Activated naive CD8-positive, alpha-beta T cell treated with anti-CD3 and anti-CD28 coated beads for 36 hours (primary cell): Measurements from ENCODE around the gene CD52. TPM values are rescaled to one million over a fixed set of nuclear protein-coding genes. Genes with fewer than 3 reads are reported as not detected.
A peak's percentile ranks its signal among the peaks of the same experiment; 100 is the strongest.

Source experiments
- DNase-seq: peaks from one replicate; pipeline ENCODE4 v3.0.0; 2021
- H3K27ac Mint-ChIP-seq: one replicate; pipeline ENCODE4 v1.8.0; 2022; ENCODE audit warnings: mild to moderate bottlenecking, moderate library complexity, mixed read lengths
- H3K27me3 Mint-ChIP-seq: one replicate; pipeline ENCODE4 v1.8.0; 2022; ENCODE audit warnings: mild to moderate bottlenecking, mixed read lengths
- H3K36me3 Mint-ChIP-seq: one replicate; pipeline ENCODE4 v1.8.0; 2021; ENCODE audit warnings: mild to moderate bottlenecking, mixed read lengths
- H3K4me1 Mint-ChIP-seq: one replicate; pipeline ENCODE4 v1.8.0; 2021; ENCODE audit warnings: mixed read lengths
- H3K4me3 Mint-ChIP-seq: one replicate; pipeline ENCODE4 v1.8.0; 2022; ENCODE audit warnings: mild to moderate bottlenecking, moderate library complexity, mixed read lengths
- H3K9me3 Mint-ChIP-seq: one replicate; pipeline ENCODE4 v1.8.0; 2022; ENCODE audit warnings: mixed read lengths
- total RNA-seq, 2 experiments: library from RNA; stranded (reverse); gene quantifications; one replicate each; pipeline ENCODE4 v1.2.3, GENCODE V29; 2021

Gene CD52
- total RNA-seq, 2 experiments from 2014 or later = 263 to 278 TPM

GRCh38 chr1:26349877-26350244 lies 32.1 kb downstream of the CD52 start:
- Mint-ChIP-seq H3K27me3 (no peaks in the 10 kb centered on the region), H3K27ac (no peak overlapping the region), H3K9me3 (no peaks in the 10 kb centered on the region), H3K4me1 (no peaks in the 10 kb centered on the region), H3K4me3 (no peak overlapping the region), H3K36me3 (no peaks in the 10 kb centered on the region)
- DNase-seq = no peak

DNA sequence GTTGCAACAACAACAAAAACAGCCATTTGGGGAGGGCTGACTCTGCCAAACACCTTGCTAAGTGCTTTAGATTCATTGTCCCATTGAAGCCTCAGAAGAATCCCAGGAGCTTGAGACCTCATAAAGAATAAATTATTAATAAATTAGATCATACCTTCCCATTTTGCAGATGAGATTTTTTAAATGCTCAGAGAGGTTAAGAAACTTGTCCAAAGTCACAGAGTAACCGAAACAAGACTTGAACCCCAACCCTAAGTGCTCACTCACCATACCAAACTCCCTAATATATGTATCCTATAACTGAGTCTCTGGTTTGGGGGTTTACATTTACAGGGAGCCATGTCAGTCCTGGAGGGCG lies 32.6 kb downstream of the CD52 start:
- Mint-ChIP-seq H3K9me3 (no peaks in the 10 kb centered on the region), H3K4me1 (no peaks in the 10 kb centered on the region), H3K4me3 (no peak overlapping the region), H3K36me3 (no peaks in the 10 kb centered on the region), H3K27ac (no peak overlapping the region), H3K27me3 (no peaks in the 10 kb centered on the region)
- DNase-seq = no peak

- no peak overlapping the region for H3K4me3 Mint-ChIP-seq
- no peaks in the 10 kb centered on the region for H3K9me3 Mint-ChIP-seq
- H3K27ac Mint-ChIP-seq = no peak overlapping the region
- H3K27me3 Mint-ChIP-seq = no peaks in the 10 kb centered on the region
- H3K36me3 Mint-ChIP-seq = no peaks in the 10 kb centered on the region
- no peak for DNase-seq
- no peaks in the 10 kb centered on the region for H3K4me1 Mint-ChIP-seq
Measured at GRCh38 chr1:26350701-26351589, 33.2 kb downstream of the CD52 start.

DNA sequence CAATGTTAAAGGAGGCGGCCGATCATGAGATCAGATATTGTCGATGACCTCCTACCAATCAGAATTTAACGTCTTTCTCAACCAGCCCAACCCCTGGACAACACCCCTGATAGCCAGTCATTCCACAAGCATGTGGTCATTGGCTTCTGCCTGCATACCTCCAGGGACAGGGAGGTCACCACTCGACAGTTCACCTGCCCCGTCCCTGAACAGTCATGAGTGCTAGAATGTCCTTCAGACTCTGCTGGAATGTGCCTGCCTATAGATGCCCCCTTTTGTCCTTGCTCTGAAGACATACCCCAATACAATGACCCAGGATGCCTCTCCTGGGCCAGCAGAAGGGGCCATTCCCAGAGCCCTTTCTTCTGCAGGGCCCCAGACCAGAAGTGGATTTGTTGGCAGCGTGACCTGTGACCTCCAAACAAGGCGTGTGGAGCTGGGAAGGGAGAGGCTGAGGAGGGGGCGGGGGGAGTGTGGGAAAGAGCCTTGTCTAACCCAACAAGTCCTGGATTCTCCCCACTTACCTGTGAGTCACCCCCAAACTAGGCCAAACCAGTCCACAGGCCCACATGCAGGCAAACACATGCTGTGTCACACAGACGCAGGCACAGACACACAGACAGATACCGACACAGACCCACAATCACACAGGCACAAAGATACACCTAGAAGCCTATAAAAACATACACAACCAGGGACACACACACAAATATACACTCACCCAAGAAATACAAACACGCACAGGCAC lies 34.0 kb downstream of the CD52 start:
- Mint-ChIP-seq H3K27me3 (no peaks in the 10 kb centered on the region), H3K4me3 (no peak overlapping the region), H3K4me1 (no peaks in the 10 kb centered on the region), H3K27ac (no peak overlapping the region), H3K9me3 (no peaks in the 10 kb centered on the region), H3K36me3 (no peaks in the 10 kb centered on the region)
- no peak for DNase-seq

GRCh38 chr1:26352338-26352679 lies 34.6 kb downstream of the CD52 start:
- Mint-ChIP-seq H3K4me1 (no peaks in the 10 kb centered on the region), H3K9me3 (no peaks in the 10 kb centered on the region), H3K36me3 (no peaks in the 10 kb centered on the region), H3K27ac (no peak overlapping the region), H3K4me3 (no peak overlapping the region), H3K27me3 (no peaks in the 10 kb centered on the region)
- no peak for DNase-seq

GRCh38 chr1:26353210-26353859 lies 35.6 kb downstream of the CD52 start:
- Mint-ChIP-seq H3K4me3 (no peak overlapping the region), H3K27me3 (no peaks in the 10 kb centered on the region), H3K4me1 (peaks cover under 1% of the 10 kb centered on the region), H3K27ac (no peak overlapping the region), H3K9me3 (no peaks in the 10 kb centered on the region), H3K36me3 (no peaks in the 10 kb centered on the region)
- DNase-seq = no peak

DNA sequence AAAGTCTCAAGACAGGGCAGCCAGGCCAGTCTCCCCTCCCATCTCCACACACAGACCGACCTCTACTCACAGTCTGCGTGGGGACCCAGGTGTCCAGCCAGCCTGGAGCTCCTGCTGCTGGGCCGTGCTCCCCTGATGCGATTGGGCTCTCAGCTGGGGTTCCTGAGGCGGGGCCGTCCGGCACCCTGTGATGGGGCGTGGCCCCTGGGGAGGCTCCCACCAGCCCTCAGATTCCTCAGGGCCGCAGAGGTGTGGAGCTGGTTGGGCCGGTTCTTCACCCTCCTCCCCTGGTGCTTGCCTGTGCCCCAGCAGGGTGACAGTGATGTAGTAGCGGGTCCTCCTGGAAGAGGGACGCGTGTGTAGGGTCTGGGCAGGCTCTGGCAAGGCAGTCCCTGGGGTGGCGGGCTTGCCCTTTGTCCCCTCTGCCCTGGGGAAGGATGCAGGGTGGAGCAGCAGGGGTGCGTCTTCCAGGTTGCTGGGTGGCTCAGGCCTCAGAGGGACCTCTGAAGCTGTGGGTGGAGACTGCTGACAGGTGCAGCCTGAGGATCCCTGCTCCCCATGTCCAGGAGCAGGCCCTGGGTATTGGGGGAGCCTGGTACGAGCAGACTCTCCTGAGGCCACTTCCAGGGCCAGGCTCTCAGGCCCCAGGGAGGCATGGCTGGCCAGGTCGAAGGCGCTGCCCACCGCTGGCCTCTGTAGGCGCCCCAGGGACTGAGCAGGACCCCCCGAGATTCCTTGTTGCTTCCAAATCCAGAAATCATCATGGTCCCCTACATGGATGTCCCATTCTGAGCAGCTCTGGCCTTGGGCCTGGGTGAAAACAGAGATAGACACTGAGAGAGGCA lies 36.4 kb downstream of the CD52 start, which contains the start of gene CRYBG2:
CRYBG2 (minus strand) TSS at position 155 of the 845 bp plus-strand sequence. CDS start 7,473 bp downstream, outside the sequence.
- Mint-ChIP-seq H3K27ac (no peak within 1 kb of the TSS), H3K27me3 (no peaks in the 10 kb centered on the region), H3K36me3 (no peaks in the 10 kb centered on the region), H3K4me1 (peaks cover 9% of the 10 kb centered on the region), H3K9me3 (no peaks in the 10 kb centered on the region), H3K4me3 (no peak within 1 kb of the TSS)
- DNase-seq = no peak

- Mint-ChIP-seq H3K36me3 (no peaks in the 10 kb centered on the region), H3K27me3 (no peaks in the 10 kb centered on the region), H3K9me3 (no peaks in the 10 kb centered on the region)
Measured at GRCh38 chr1:26354972-26355371, 37.2 kb downstream of the CD52 start.

DNA sequence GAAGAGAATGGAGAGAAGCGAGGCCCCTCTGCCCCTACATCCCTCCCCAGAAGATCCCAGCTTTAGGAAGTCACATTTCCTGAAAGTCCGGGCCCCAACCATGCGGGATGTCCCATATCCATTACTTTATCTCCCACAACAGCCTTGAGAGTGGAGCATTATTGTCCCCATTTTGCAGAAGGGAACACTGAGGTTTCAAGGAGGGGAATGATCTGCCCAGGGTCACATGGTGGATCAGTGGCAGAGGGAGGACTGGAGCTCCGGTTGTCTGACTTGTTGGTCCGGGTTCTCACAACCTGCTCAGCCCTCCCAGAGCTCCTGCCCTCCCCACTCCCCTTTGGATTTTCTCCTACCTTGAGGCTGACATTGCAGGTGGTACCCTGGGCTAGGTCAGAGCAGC lies 38.3 kb downstream of the CD52 start:
- H3K4me3 Mint-ChIP-seq = no peak overlapping the region
- DNase-seq = no peak
- H3K36me3 Mint-ChIP-seq = no peaks in the 10 kb centered on the region
- H3K27me3 Mint-ChIP-seq = peaks cover 6% of the 10 kb centered on the region
- no peak overlapping the region for H3K27ac Mint-ChIP-seq
- no peaks in the 10 kb centered on the region for H3K9me3 Mint-ChIP-seq
- H3K4me1 Mint-ChIP-seq = peaks cover 17% of the 10 kb centered on the region

More at GRCh38 chr1:26354972-26355371, 37.2 kb downstream of the CD52 start:
- Mint-ChIP-seq H3K27ac (no peak overlapping the region), H3K4me1 (peaks cover 9% of the 10 kb centered on the region), H3K4me3 (no peak overlapping the region)
- DNase-seq = no peak

GRCh38 chr1:26357121-26357602 lies 39.4 kb downstream of the CD52 start:
- H3K4me1 Mint-ChIP-seq = peaks cover 17% of the 10 kb centered on the region
- H3K27me3 Mint-ChIP-seq = peaks cover 15% of the 10 kb centered on the region
- no peaks in the 10 kb centered on the region for H3K36me3 Mint-ChIP-seq
- no peak for DNase-seq
- H3K27ac Mint-ChIP-seq = no peak overlapping the region
- no peak overlapping the region for H3K4me3 Mint-ChIP-seq
- no peaks in the 10 kb centered on the region for H3K9me3 Mint-ChIP-seq

GRCh38 chr1:26358411-26359384 lies 40.9 kb downstream of the CD52 start:
- H3K4me1 Mint-ChIP-seq = peaks cover 22% of the 10 kb centered on the region
- H3K27ac Mint-ChIP-seq = peak overlapping the region; percentile 30
- peak; percentile 71 for DNase-seq
- H3K4me3 Mint-ChIP-seq = peak overlapping the region; percentile 60
- no peaks in the 10 kb centered on the region for H3K9me3 Mint-ChIP-seq
- no peaks in the 10 kb centered on the region for H3K36me3 Mint-ChIP-seq
- peaks cover 16% of the 10 kb centered on the region for H3K27me3 Mint-ChIP-seq

DNA sequence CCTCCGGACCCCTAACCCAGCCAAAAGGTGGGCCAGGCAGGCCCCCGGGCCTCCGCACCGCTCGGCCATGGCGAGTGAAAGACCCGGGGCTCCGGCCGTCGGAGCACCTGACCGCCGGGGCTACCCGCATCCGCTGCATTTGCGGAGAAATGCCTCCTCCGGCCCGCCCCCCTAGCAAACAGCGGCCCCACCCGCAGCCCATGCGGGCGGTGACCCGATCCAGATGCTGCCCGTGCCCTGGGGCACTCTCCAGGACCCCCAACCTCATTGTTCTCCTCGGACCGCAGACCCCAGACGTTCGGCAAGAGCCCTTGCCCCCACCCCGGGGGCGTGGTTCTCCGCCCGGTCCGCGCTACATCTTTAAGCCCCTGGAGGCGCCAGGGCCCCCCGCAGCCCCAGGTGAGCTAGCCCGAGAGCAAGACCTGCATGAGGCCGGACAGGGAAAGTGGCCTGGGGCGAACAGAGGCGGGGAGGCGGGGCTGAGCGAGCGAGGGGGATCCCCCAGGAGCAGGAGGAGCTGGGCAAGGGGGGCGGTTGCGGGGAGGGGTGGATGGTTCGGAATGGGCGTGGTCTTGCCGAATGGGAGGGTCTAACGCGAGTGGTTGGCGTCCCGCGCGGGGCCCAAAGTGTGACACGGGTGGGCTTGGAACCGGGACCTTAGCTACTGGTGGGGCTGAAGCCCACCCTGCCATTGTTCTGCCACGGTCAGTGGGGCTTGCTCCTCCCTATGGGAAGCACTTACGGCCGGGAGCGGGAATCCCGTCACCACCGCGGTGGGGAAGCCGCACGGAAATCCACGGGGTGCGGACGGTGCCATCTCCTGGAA lies 42.4 kb downstream of the CD52 start:
- peak overlapping the region; percentile 38 for H3K27ac Mint-ChIP-seq
- H3K27me3 Mint-ChIP-seq = peaks cover 16% of the 10 kb centered on the region
- H3K9me3 Mint-ChIP-seq = no peaks in the 10 kb centered on the region
- DNase-seq = peak; percentile 49
- H3K4me3 Mint-ChIP-seq = peak overlapping the region; percentile 60
- no peaks in the 10 kb centered on the region for H3K36me3 Mint-ChIP-seq
- H3K4me1 Mint-ChIP-seq = peaks cover 31% of the 10 kb centered on the region
